Measurements from ENCODE around the gene PIK3CA. TPM values are rescaled to one million over a fixed set of nuclear protein-coding genes. Genes with fewer than 3 reads are reported as not detected.

Gene PIK3CA
- total RNA-seq, 4 donors from 2014 or later, result 12.6 to 65.2 (median 36.3) TPM

DNA sequence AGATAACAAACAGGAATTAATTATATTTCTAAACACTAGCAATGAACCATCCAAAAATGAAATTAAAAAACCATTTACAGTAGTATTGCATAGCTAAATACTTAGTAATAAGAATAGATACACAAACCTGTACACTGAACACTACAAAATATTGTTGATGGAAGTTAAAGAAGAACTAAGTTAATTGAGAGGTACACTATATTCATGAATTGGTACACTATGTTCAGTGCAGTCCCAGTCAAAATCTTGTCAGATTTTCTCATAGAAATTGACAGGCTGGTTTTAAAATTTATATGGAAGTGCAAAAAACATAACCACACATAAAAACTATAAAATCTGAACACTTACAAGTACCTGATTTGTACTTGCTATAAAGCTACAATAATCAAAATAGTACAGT lies 24.4 kb downstream of the PIK3CA start:
- H3K27me3 ChIP-seq, result no peaks in the 10 kb centered on the region
- H3K36me3 ChIP-seq, result no peaks in the 10 kb centered on the region
- DNase-seq, result no peak
- peaks cover 0 to 16% of the 10 kb centered on the region in 2 donors for H3K9me3 ChIP-seq
- intact Hi-C loops (cut with DNase I; ENCODE audit: low total_unique reads), result no loop called here
- TF ChIP-seq, protein P1, sequence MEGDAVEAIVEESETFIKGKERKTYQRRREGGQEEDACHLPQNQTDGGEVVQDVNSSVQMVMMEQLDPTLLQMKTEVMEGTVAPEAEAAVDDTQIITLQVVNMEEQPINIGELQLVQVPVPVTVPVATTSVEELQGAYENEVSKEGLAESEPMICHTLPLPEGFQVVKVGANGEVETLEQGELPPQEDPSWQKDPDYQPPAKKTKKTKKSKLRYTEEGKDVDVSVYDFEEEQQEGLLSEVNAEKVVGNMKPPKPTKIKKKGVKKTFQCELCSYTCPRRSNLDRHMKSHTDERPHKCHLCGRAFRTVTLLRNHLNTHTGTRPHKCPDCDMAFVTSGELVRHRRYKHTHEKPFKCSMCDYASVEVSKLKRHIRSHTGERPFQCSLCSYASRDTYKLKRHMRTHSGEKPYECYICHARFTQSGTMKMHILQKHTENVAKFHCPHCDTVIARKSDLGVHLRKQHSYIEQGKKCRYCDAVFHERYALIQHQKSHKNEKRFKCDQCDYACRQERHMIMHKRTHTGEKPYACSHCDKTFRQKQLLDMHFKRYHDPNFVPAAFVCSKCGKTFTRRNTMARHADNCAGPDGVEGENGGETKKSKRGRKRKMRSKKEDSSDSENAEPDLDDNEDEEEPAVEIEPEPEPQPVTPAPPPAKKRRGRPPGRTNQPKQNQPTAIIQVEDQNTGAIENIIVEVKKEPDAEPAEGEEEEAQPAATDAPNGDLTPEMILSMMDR (IDR thresholded peaks at IDR 0.05), result no peak
- TF ChIP-seq POLR2A (IDR thresholded peaks at IDR 0.05), result no peak
- no peak overlapping the region for H3K4me3 ChIP-seq
- H3K27ac ChIP-seq, result no peak overlapping the region
- no peaks in the 10 kb centered on the region for H3K4me1 ChIP-seq

DNA sequence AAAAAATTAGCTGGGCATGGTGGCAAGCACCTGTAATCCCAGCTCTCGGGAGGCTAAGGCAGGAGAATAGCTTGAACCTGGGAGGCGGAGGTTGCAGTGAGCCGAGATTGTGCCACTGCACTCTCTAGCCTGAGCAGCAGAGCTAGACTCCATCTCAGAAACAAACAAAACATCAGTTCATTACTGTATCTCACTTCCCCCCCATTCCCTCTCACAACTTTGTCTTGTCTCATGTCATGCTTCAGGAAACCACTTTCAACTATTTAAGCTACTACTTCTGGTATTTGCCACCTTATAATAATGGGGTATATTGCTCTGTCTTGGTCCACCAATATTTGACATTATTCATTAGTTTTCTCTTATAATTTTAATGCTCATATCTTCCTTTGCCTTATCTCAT lies 26.2 kb downstream of the PIK3CA start:
- no peak for DNase-seq
- Histone ChIP-seq H3K9me3 (peaks cover 0 to 16% of the 10 kb centered on the region in 2 donors), H3K4me3 (no peak overlapping the region), H3K4me1 (no peaks in the 10 kb centered on the region), H3K27ac (no peak overlapping the region), H3K36me3 (no peaks in the 10 kb centered on the region), H3K27me3 (no peaks in the 10 kb centered on the region)
- intact Hi-C loops (cut with DNase I; ENCODE audit: low total_unique reads), result no loop called here
- TF ChIP-seq, protein P1 (IDR thresholded peaks at IDR 0.05), result no peak
- TF ChIP-seq POLR2A (IDR thresholded peaks at IDR 0.05), result no peak

DNA sequence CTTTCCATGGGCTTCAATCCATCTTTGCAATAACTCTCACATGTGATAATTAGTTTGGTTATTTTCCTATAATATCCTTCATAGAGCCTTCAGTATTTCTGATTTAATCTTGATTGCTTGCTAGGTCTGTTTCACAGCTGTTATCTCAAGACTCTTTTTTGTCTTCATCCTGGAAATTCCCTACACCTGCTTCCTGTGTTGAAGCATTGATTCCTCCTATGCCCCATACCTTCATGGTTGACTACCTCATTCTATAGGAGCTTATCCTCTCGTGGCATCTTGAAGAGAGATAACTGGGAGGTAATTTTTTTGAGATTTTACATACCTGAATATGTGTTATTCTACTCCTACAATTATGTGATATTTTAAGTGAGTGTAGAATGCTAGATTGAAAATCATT lies 26.7 kb downstream of the PIK3CA start:
- TF ChIP-seq, protein P1 (IDR thresholded peaks at IDR 0.05), result no peak
- TF ChIP-seq POLR2A (IDR thresholded peaks at IDR 0.05), result no peak
- intact Hi-C loops (cut with DNase I; ENCODE audit: low total_unique reads), result no loop called here
- H3K27me3 ChIP-seq, result no peaks in the 10 kb centered on the region
- DNase-seq, result no peak
- peaks cover 0 to 2% of the 10 kb centered on the region in 2 donors for H3K4me1 ChIP-seq
- H3K27ac ChIP-seq, result peak overlapping the region; percentile 36 to 51
- H3K4me3 ChIP-seq, result peak overlapping the region in 1 of 2 donors; percentile 3
- H3K36me3 ChIP-seq, result no peaks in the 10 kb centered on the region
- peaks cover 0 to 16% of the 10 kb centered on the region in 2 donors for H3K9me3 ChIP-seq

DNA sequence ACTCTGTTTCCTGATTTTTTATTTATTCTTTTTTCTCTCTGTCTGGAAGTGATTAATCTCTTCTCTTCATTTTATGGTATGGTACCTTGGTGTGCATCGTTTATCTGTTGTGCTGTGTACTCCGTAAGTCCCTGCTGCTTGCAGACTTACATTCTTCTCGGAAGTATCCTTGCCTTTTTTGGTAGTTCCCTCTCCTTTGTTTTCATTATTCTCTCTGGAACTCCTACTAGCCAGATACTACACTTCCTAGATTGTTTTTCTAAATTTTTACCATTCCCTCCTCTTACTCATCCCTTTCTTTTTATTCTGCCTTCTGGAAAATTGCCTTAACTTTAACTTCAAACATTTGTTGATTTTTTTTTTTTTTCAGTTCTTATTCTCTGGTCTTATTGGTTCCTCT lies 27.2 kb downstream of the PIK3CA start:
- no peak for TF ChIP-seq POLR2A (IDR thresholded peaks at IDR 0.05)
- TF ChIP-seq, protein P1 (IDR thresholded peaks at IDR 0.05), result no peak
- Histone ChIP-seq H3K4me1 (peaks cover 0 to 6% of the 10 kb centered on the region in 2 donors), H3K36me3 (no peaks in the 10 kb centered on the region), H3K27me3 (no peaks in the 10 kb centered on the region), H3K9me3 (peaks cover 0 to 16% of the 10 kb centered on the region in 2 donors), H3K4me3 (peak overlapping the region in 1 of 2 donors; percentile 3), H3K27ac (peak overlapping the region; percentile 36 to 51)
- intact Hi-C loops (cut with DNase I; ENCODE audit: low total_unique reads), result no loop called here
- no peak for DNase-seq

DNA sequence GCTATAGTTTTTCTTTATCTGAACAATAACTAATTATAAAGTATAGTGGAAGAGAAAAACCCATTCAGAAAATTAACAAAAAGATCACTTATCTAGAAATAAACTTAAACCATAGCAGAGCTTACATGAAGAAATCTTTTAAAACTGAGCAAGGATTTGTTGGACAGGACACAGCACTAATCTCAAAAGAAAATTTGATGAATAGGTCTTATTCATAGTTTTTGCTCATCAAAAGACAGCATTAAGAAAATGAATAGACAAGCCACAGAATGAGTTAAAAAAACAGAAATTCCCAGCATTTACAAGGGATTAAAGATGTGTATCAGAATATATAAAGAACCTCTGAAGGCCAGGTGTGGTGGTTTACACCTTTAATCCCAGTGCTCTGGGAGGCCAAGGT lies 29.5 kb downstream of the PIK3CA start:
- no peak overlapping the region for H3K4me3 ChIP-seq
- no peaks in the 10 kb centered on the region for H3K27me3 ChIP-seq
- peak overlapping the region in 1 of 2 donors; percentile 33 for H3K27ac ChIP-seq
- TF ChIP-seq, protein P1 (IDR thresholded peaks at IDR 0.05), result no peak
- TF ChIP-seq POLR2A (IDR thresholded peaks at IDR 0.05), result no peak
- peaks cover 0 to 23% of the 10 kb centered on the region in 2 donors for H3K4me1 ChIP-seq
- H3K9me3 ChIP-seq, result peaks cover 0 to under 1% of the 10 kb centered on the region in 2 donors
- H3K36me3 ChIP-seq, result no peaks in the 10 kb centered on the region
- intact Hi-C loops (cut with DNase I; ENCODE audit: low total_unique reads), result no loop called here
- no peak for DNase-seq

Measured in uterus (tissue), 4 donors.